H1 (cell line): Measurements from ENCODE around the gene EPHA5. TPM values are rescaled to one million over a fixed set of nuclear protein-coding genes. Genes with fewer than 3 reads are reported as not detected.

Experiments used
- CTCF ChIA-PET: fragments of 300-600 bp; sonication (Branson Sonifier 250); formaldehyde crosslinking; loops from one replicate; lab custom pipeline; 2021; ENCODE audit not compliant: partially characterized antibody; lab: Charles Lee
- POLR2A ChIA-PET: fragments of 300-600 bp; sonication (Branson Sonifier 250); formaldehyde crosslinking; loops from one replicate; lab custom pipeline; 2021; ENCODE audit warnings: inconsistent platforms; ENCODE audit not compliant: partially characterized antibody; lab: Charles Lee
- DNase-seq, 2 experiments: peaks; one replicate each; pipeline versions ENCODE4 v3.0.0 to v3.0.0-alpha.2; 2010 to 2022; ENCODE audit warnings: low spot score in 2 of 2, low read depth in 1 of 2, mixed read lengths in 1 of 2
- FAIRE-seq: peaks from 2 replicates; lab custom pipeline; 2011; peaks lifted over from hg19 to GRCh38; lab: Jason Lieb, UNC
- H2AFZ ChIP-seq: 2 replicates; pipeline ENCODE4 v1.8.1; 2012; ENCODE audit warnings: low read length, inconsistent platforms
- H2AK5ac ChIP-seq: 2 replicates; pipeline ENCODE4 v1.6.1; 2013; ENCODE audit warnings: low read depth, low read length
- H2BK120ac ChIP-seq: replicated peaks from 2 replicates; pipeline ENCODE3; 2013; ENCODE audit warnings: low read depth, low read length, inconsistent platforms
- H2BK12ac ChIP-seq: 2 replicates; pipeline ENCODE4 v1.6.1; 2013; ENCODE audit warnings: low read depth, low read length
- H2BK15ac ChIP-seq: 2 replicates; pipeline ENCODE4 v1.6.1; 2013; ENCODE audit warnings: low read length
- H2BK20ac ChIP-seq: 2 replicates; pipeline ENCODE4 v1.6.1; 2013; ENCODE audit warnings: low read length
- H2BK5ac ChIP-seq: 2 replicates; pipeline ENCODE4 v1.6.1; 2013; ENCODE audit warnings: low read depth, low read length
- H3K14ac ChIP-seq: 2 replicates; pipeline ENCODE4 v1.6.1; 2013; ENCODE audit warnings: inconsistent platforms; ENCODE audit not compliant: insufficient read length
- H3K18ac ChIP-seq: 2 replicates; pipeline ENCODE4 v1.6.1; 2013; ENCODE audit warnings: low read length; ENCODE audit errors: extremely low read depth
- H3K23ac ChIP-seq: 2 replicates; pipeline ENCODE4 v1.6.1; 2013; ENCODE audit warnings: inconsistent platforms; ENCODE audit not compliant: insufficient read length
- H3K23me2 ChIP-seq: 2 replicates; pipeline ENCODE4 v1.6.1; 2013; ENCODE audit warnings: low read depth, low read length
- H3K27ac ChIP-seq: 2 replicates; pipeline ENCODE4 v1.6.1; 2011; ENCODE audit warnings: low read depth, low read length, inconsistent platforms
- H3K27me3 ChIP-seq, 4 experiments: replicated peaks in 1 of 4; 1 replicate in 1 of 4; 2 replicates in 3 of 4; pipeline versions ENCODE4 v1.6.1 to v1.8.1; 2011 to 2013; ENCODE audit warnings: low read length in 3 of 4, mild to moderate bottlenecking in 3 of 4, inconsistent platforms in 2 of 4, mixed read lengths in 2 of 4, moderate library complexity in 1 of 4; ENCODE audit not compliant: control insufficient read depth in 3 of 4, insufficient read depth in 3 of 4; ENCODE audit errors: extremely low read depth in 1 of 4
- H3K36me3 ChIP-seq, 4 experiments: 2 replicates each; pipeline versions ENCODE4 v1.6.1 to v1.8.1; 2011 to 2013; ENCODE audit warnings: mild to moderate bottlenecking in 4 of 4, low read length in 3 of 4, moderate library complexity in 2 of 4, control low read depth in 1 of 4, inconsistent platforms in 1 of 4; ENCODE audit not compliant: insufficient read depth in 4 of 4, control insufficient read depth in 2 of 4
- H3K4ac ChIP-seq: replicated peaks from 2 replicates; pipeline ENCODE3; 2013; ENCODE audit warnings: low read length, low read depth, mixed read lengths, inconsistent platforms; ENCODE audit not compliant: insufficient read length
- H3K4me1 ChIP-seq, 4 experiments: replicated peaks in 1 of 4; 1 replicate in 1 of 4; 2 replicates in 3 of 4; pipeline versions ENCODE4 v1.6.1 to v1.8.1; 2011 to 2013; ENCODE audit warnings: low read length in 3 of 4, inconsistent platforms in 2 of 4, mixed read lengths in 1 of 4; ENCODE audit not compliant: insufficient read depth in 4 of 4, control insufficient read depth in 3 of 4
- H3K4me2 ChIP-seq, 2 experiments: 2 replicates each; pipeline versions ENCODE4 v1.6.1 to v1.8.1; 2011 to 2013; ENCODE audit warnings: low read depth in 2 of 2, low read length in 2 of 2, control low read depth in 1 of 2, inconsistent platforms in 1 of 2, mild to moderate bottlenecking in 1 of 2; ENCODE audit not compliant: insufficient read depth in 1 of 2
- H3K4me3 ChIP-seq, 4 experiments: fragments of 200-600, 300-600 bp in 1 of 4; sonication (generic), shearing (Covaris generic), sonication (Bioruptor Twin) in 1 of 4; 2 replicates each; pipeline versions ENCODE4 v1.5.1 to v1.8.1; 2011 to 2016; ENCODE audit warnings: low read length in 4 of 4, low read depth in 3 of 4, control low read depth in 2 of 4, inconsistent platforms in 2 of 4, mild to moderate bottlenecking in 2 of 4, mixed read lengths in 1 of 4, moderate library complexity in 1 of 4; ENCODE audit not compliant: insufficient read depth in 2 of 4; ENCODE audit errors: extremely low read depth in 1 of 4
- H3K56ac ChIP-seq: replicated peaks from 2 replicates; pipeline ENCODE3; 2013; ENCODE audit warnings: low read depth, mild to moderate bottlenecking, mixed read lengths, low read length, inconsistent platforms; ENCODE audit not compliant: insufficient read length
- H3K79me1 ChIP-seq: 2 replicates; pipeline ENCODE4 v1.6.1; 2013; ENCODE audit warnings: low read depth, low read length, control low read depth
- H3K79me2 ChIP-seq, 2 experiments: 2 replicates each; pipeline versions ENCODE4 v1.6.1 to v1.8.1; 2012 to 2013; ENCODE audit warnings: low read length in 2 of 2, mild to moderate bottlenecking in 2 of 2, inconsistent platforms in 1 of 2; ENCODE audit not compliant: insufficient read depth in 2 of 2, control insufficient read depth in 1 of 2
- H3K9ac ChIP-seq, 4 experiments: replicated peaks in 1 of 4; 1 replicate in 1 of 4; 2 replicates in 3 of 4; pipeline versions ENCODE4 v1.6.1 to v1.8.1; 2011 to 2013; ENCODE audit warnings: low read depth in 3 of 4, low read length in 3 of 4, control low read depth in 2 of 4, mild to moderate bottlenecking in 2 of 4, moderate library complexity in 2 of 4, inconsistent platforms in 1 of 4; ENCODE audit errors: extremely low read depth in 1 of 4
- H3K9me3 ChIP-seq, 2 experiments: 2 replicates each; pipeline versions ENCODE4 v1.6.1 to v1.8.1; 2012 to 2013; ENCODE audit warnings: mild to moderate bottlenecking in 2 of 2, moderate library complexity in 2 of 2, control low read depth in 1 of 2, inconsistent platforms in 1 of 2, low read depth in 1 of 2, low read length in 1 of 2, mixed read lengths in 1 of 2; ENCODE audit not compliant: insufficient read depth in 2 of 2
- H4K20me1 ChIP-seq, 2 experiments: replicated peaks in 1 of 2; 2 replicates each; pipeline versions ENCODE3 to v1.8.1; 2011 to 2013; ENCODE audit warnings: inconsistent platforms in 2 of 2, low read length in 2 of 2, mild to moderate bottlenecking in 1 of 2; ENCODE audit not compliant: insufficient read depth in 2 of 2, control insufficient read depth in 1 of 2
- H4K5ac ChIP-seq: 2 replicates; pipeline ENCODE4 v1.6.1; 2013; ENCODE audit warnings: low read length, low read depth, mixed read lengths, inconsistent platforms; ENCODE audit not compliant: insufficient read length
- H4K8ac ChIP-seq: 2 replicates; pipeline ENCODE4 v1.8.0; 2013; ENCODE audit warnings: mild to moderate bottlenecking, moderate library complexity, low read length, inconsistent platforms; ENCODE audit not compliant: insufficient read depth; ENCODE audit errors: extremely low read depth
- H4K91ac ChIP-seq: replicated peaks from 2 replicates; pipeline ENCODE3; 2013; ENCODE audit warnings: low read length, mixed read lengths, inconsistent platforms; ENCODE audit not compliant: insufficient read length
- ASH2L ChIP-seq: fragments of 200-600, 300-600 bp; sonication (generic); IDR thresholded peaks from one replicate; pipeline ENCODE4 v1.7.1; 2017; ENCODE audit warnings: low read length
- BRCA1 ChIP-seq: IDR thresholded peaks from 2 replicates; pipeline ENCODE4 v1.6.1; 2012; ENCODE audit warnings: low read depth, low read length, improper control_type of control experiment
- CTCF ChIP-seq, 3 experiments: IDR thresholded peaks; 1 replicate in 2 of 3; 2 replicates in 1 of 3; pipeline versions ENCODE4 v1.5.1 to v1.6.1; 2011; ENCODE audit warnings: low read length in 3 of 3, mild to moderate bottlenecking in 3 of 3, inconsistent platforms in 2 of 3, low read depth in 1 of 3, moderate library complexity in 1 of 3; ENCODE audit not compliant: insufficient read depth in 1 of 3; ENCODE audit errors: control extremely low read depth in 1 of 3
- EP300 ChIP-seq, 2 experiments: IDR thresholded peaks; 1 replicate in 1 of 2; 2 replicates in 1 of 2; pipeline ENCODE4 v1.6.1; 2011 to 2012; ENCODE audit warnings: low read depth in 2 of 2, low read length in 2 of 2, mild to moderate bottlenecking in 2 of 2, borderline replicate concordance in 1 of 2, inconsistent platforms in 1 of 2, moderate library complexity in 1 of 2
- FOSL1 ChIP-seq: IDR thresholded peaks from 2 replicates; pipeline ENCODE4 v1.6.1; 2011; ENCODE audit warnings: mild to moderate bottlenecking, low read depth, low read length, moderate library complexity; ENCODE audit not compliant: insufficient read depth
- POLR2A ChIP-seq, 2 experiments: IDR thresholded peaks; 1 replicate in 1 of 2; 2 replicates in 1 of 2; pipeline ENCODE4 v1.6.1; 2011; ENCODE audit warnings: low read depth in 2 of 2, low read length in 2 of 2, mild to moderate bottlenecking in 2 of 2; ENCODE audit errors: control extremely low read depth in 1 of 2
- POLR2AphosphoS5 ChIP-seq: IDR thresholded peaks from 2 replicates; pipeline ENCODE4 v1.6.1; 2011; ENCODE audit warnings: low read depth, low read length
- POU5F1 ChIP-seq: IDR thresholded peaks from 2 replicates; pipeline ENCODE4 v1.6.1; 2011; ENCODE audit warnings: low read depth, mild to moderate bottlenecking, low read length, moderate library complexity
- RXRA ChIP-seq: IDR thresholded peaks from 2 replicates; pipeline ENCODE4 v1.6.1; 2011; ENCODE audit warnings: low read depth, mild to moderate bottlenecking, low read length, moderate library complexity; ENCODE audit not compliant: insufficient read depth
- SIRT6 ChIP-seq: IDR thresholded peaks from one replicate; pipeline ENCODE4 v1.7.1; 2012; ENCODE audit warnings: low read length, inconsistent platforms
- SIX5 ChIP-seq: IDR thresholded peaks from 2 replicates; pipeline ENCODE4 v1.6.1; 2011; ENCODE audit warnings: mild to moderate bottlenecking, low read depth, low read length
- SRF ChIP-seq: IDR thresholded peaks from 2 replicates; pipeline ENCODE4 v1.6.1; 2011; ENCODE audit warnings: mild to moderate bottlenecking, low read depth, low read length, moderate library complexity
- TCF12 ChIP-seq: IDR thresholded peaks from 2 replicates; pipeline ENCODE4 v1.6.1; 2011; ENCODE audit warnings: low read depth, mild to moderate bottlenecking, low read length
- YY1 ChIP-seq: IDR thresholded peaks from 2 replicates; pipeline ENCODE4 v1.6.1; 2011; ENCODE audit warnings: low read depth, mild to moderate bottlenecking, low read length
- WGBS, 2 experiments: shearing (Covaris generic) in 1 of 2; methylation state at CpG; one replicate each; pipeline versions ENCODE4 v1.1.6 to v1.1.7; 2013 to 2015; ENCODE audit warnings: low lambda C conversion rate in 2 of 2, mixed read lengths in 2 of 2, inconsistent platforms in 1 of 2, low coverage in 1 of 2, missing lambda C conversion rate in 1 of 2; ENCODE audit not compliant: insufficient replicate concordance in 2 of 2, insufficient coverage in 1 of 2, insufficient read length in 1 of 2; ENCODE audit errors: extremely low coverage in 1 of 2, missing lambda C conversion rate in 1 of 2; 5-methylcytosine and 5-hydroxymethylcytosine counted together
- polyA plus RNA-seq, 7 experiments: library from polyadenylated mRNA; depleted of rRNA in 3 of 7; stranded (reverse) in 5 of 7; unstranded in 2 of 7; fragments of >200 nt in 5 of 7; fragments of 200-250 nt in 2 of 7; gene quantifications; 1 replicate in 5 of 7; 2 replicates in 1 of 7; 4 replicates in 1 of 7; pipeline versions ENCODE4 v1.2.1 to v1.2.3, GENCODE V29; 2011 to 2013; ENCODE audit warnings: missing spikeins in 2 of 7, mixed read lengths in 2 of 7
- total RNA-seq: library from RNA; stranded (reverse); fragmentation: NEBNext Ultra II Directional; extraction: Animal tissue kit (Norgen Biotek cat#: 25700); gene quantifications from 2 replicates; pipeline ENCODE4 v1.2.1, GENCODE V29; 2021

The EPHA5 gene
- total and polyA plus RNA-seq, 2 of the 8 experiments (the other 6 are each of a cell fraction or from before 2014, with no cell fraction given), result 0.03 to 0.11 TPM

GRCh38 chr4:65353098-65353497, 317.2 kb downstream of the EPHA5 start:
- no peak for DNase-seq
- no peak overlapping the region for H2BK15ac ChIP-seq
- TF ChIP-seq CTCF (IDR thresholded peaks at IDR 0.05; ENCODE audit: control extremely low read depth in 1 of 3, insufficient read depth in 1 of 3, low read depth in 1 of 3, low read length in 3 of 3), result no peak
- no peak for TF ChIP-seq SRF
- no peak for TF ChIP-seq RXRA
- no peak for TF ChIP-seq POLR2A (IDR thresholded peaks at IDR 0.05; ENCODE audit: control extremely low read depth in 1 of 2, low read depth in 2 of 2, low read length in 2 of 2)
- TF ChIP-seq SIRT6, result no peak
- no peak for TF ChIP-seq POU5F1
- no peak for TF ChIP-seq TCF12
- TF ChIP-seq EP300 (IDR thresholded peaks at IDR 0.05; ENCODE audit: borderline replicate concordance in 1 of 2, low read depth in 2 of 2, low read length in 2 of 2), result no peak
- no peak for TF ChIP-seq POLR2AphosphoS5
- no peak for TF ChIP-seq ASH2L
- no peak for TF ChIP-seq BRCA1
- TF ChIP-seq YY1, result no peak
- TF ChIP-seq FOSL1, result no peak
- no peak for TF ChIP-seq SIX5

More at GRCh38 chr4:65353098-65353497, 317.2 kb downstream of the EPHA5 start:
- Histone ChIP-seq H3K23ac (no peak overlapping the region), H3K4me1 (no peaks in the 10 kb centered on the region), H3K79me1 (no peaks in the 10 kb centered on the region), H3K4me3 (no peak overlapping the region), H2BK12ac (no peak overlapping the region), H2AK5ac (no peak overlapping the region), H2BK120ac (no peak overlapping the region), H3K36me3 (no peaks in the 10 kb centered on the region), H3K27me3 (no peaks in the 10 kb centered on the region), H3K27ac (no peak overlapping the region), H3K56ac (no peak overlapping the region), H3K79me2 (no peaks in the 10 kb centered on the region), H3K9ac (no peak overlapping the region), H3K4ac (no peak overlapping the region), H3K18ac (no peak overlapping the region), H4K5ac (no peak overlapping the region), H4K8ac (no peak overlapping the region), H3K14ac (no peak overlapping the region), H3K9me3 (no peaks in the 10 kb centered on the region), H4K20me1 (no peaks in the 10 kb centered on the region), H2BK5ac (no peak overlapping the region), H3K4me2 (no peak overlapping the region), H4K91ac (no peak overlapping the region), H2BK20ac (no peak overlapping the region), H3K23me2 (no peaks in the 10 kb centered on the region), H2AFZ (no peak overlapping the region)
- ChIA-PET CTCF (interaction anchor here (0.6 to 1.9 kb wide), 2 partner anchors 28 to 52 kb away, joined by 3 to 4 read pairs; no protein-coding TSS in a partner anchor), POLR2A (no interaction called here)
- WGBS, 2 experiments, result 96% methylated on average over 1 of the region's 1 CpG; no CpG with 5 or more reads in 1 of the 2 experiments
- no peak for FAIRE-seq
